Measurements from ENCODE around the gene RAB22A. TPM values are rescaled to one million over a fixed set of nuclear protein-coding genes. Genes with fewer than 3 reads are reported as not detected.

Gene RAB22A
- total RNA-seq, 1 donor from 2014 or later = 15.5 TPM

DNA sequence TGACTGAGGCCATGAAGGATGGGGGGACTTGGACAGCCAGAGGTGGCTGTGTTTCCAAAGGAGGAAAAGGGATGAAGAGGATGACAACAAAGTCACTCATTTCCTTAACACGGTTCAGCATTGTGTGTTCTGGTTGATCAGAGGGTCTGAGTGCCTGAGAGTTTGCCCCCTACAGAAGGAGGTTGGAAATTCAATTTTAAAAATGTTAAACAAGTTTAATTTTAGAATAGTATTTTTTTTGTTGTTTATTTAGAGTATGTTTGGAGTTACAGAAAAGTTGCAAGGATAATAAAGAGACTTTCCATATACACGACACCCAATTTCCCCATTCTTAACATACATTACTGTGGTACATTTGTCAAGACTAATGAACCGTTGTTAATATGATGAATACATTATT lies 69.2 kb downstream of the RAB22A start:
- Mint-ChIP-seq H3K4me1 (peaks cover 27% of the 10 kb centered on the region), H3K27ac (ENCODE audit: unreplicated experiment) (no peak overlapping the region), H3K9me3 (peaks cover 6% of the 10 kb centered on the region), H3K4me3 (no peak overlapping the region), H3K36me3 (ENCODE audit: low read depth) (no peaks in the 10 kb centered on the region), H3K27me3 (ENCODE audit: low read depth) (peaks cover 7% of the 10 kb centered on the region)
- DNase-seq (ENCODE audit: low read depth, low spot score) = no peak
- TF ChIP-seq, protein P1, sequence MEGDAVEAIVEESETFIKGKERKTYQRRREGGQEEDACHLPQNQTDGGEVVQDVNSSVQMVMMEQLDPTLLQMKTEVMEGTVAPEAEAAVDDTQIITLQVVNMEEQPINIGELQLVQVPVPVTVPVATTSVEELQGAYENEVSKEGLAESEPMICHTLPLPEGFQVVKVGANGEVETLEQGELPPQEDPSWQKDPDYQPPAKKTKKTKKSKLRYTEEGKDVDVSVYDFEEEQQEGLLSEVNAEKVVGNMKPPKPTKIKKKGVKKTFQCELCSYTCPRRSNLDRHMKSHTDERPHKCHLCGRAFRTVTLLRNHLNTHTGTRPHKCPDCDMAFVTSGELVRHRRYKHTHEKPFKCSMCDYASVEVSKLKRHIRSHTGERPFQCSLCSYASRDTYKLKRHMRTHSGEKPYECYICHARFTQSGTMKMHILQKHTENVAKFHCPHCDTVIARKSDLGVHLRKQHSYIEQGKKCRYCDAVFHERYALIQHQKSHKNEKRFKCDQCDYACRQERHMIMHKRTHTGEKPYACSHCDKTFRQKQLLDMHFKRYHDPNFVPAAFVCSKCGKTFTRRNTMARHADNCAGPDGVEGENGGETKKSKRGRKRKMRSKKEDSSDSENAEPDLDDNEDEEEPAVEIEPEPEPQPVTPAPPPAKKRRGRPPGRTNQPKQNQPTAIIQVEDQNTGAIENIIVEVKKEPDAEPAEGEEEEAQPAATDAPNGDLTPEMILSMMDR (conservative IDR thresholded peaks at IDR 0.05) = peak; percentile 26

DNA sequence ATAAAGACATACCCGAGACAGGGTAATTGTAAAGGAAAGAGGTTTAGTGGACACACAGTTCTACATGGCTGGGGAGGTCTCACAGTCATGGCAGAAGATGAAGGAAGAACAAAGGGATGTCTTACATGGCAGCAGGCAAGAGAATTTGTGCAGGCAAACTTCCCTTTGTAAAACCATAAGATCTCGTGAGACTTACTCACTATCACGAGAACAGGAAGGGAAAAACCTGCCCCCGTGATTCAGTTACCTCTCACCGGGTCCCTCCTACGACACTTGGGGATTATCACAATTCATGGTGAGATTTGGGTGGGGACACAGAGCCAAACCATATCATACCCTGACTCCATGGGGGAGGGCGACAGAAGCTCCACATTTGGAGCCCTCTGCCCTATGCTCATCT lies 72.1 kb downstream of the RAB22A start:
- H3K9me3 Mint-ChIP-seq = peaks cover 6% of the 10 kb centered on the region
- no peaks in the 10 kb centered on the region for H3K36me3 Mint-ChIP-seq (ENCODE audit: low read depth)
- H3K27me3 Mint-ChIP-seq (ENCODE audit: low read depth) = peaks cover 2% of the 10 kb centered on the region
- no peak overlapping the region for H3K4me3 Mint-ChIP-seq
- peaks cover 4% of the 10 kb centered on the region for H3K4me1 Mint-ChIP-seq
- DNase-seq (ENCODE audit: low read depth, low spot score) = no peak
- H3K27ac Mint-ChIP-seq (ENCODE audit: unreplicated experiment) = peak overlapping the region; percentile 45
- TF ChIP-seq, protein P1 (conservative IDR thresholded peaks at IDR 0.05) = no peak

DNA sequence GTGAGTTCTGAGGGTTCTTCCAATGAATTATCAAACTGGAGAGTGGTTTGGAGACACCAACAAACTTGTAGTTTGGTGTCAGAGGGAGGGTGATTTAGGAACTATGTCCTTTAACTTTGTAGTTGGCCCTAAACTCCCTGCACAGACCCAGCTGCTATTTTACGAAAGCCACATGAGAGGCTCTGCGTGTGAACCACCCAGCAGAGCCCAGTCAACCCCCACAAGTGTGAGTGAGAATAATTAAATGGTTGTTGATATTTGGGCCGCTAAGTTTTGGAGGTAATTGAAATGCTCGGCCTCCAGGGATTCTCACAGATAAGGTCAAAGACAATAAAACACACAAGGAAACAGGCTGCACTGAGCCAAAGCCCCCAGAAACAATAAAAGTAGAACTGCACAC lies 72.6 kb downstream of the RAB22A start:
- no peak overlapping the region for H3K27ac Mint-ChIP-seq (ENCODE audit: unreplicated experiment)
- TF ChIP-seq, protein P1 (conservative IDR thresholded peaks at IDR 0.05) = no peak

DNA sequence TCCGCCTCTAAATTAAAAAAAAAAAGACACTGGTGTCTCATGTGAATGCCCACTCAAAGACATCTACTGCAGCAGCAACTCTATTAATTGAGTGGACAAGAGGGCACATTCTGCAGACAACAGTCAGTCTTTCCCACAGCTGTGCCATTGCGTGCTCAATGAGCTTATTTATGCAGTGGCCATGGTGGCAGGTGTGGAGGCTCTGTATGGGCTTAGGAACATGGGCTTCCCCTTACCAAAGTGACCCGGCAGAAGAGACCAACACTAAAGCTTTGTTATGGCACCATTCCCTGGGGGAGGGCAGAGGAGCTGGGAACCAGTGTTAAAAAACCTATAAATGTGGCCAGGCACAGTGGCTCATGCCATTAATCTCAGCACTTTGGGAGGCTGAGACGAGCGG lies 75.3 kb downstream of the RAB22A start:
- Mint-ChIP-seq H3K9me3 (peaks cover 6% of the 10 kb centered on the region), H3K27ac (ENCODE audit: unreplicated experiment) (no peak overlapping the region), H3K27me3 (ENCODE audit: low read depth) (no peaks in the 10 kb centered on the region), H3K36me3 (ENCODE audit: low read depth) (no peaks in the 10 kb centered on the region), H3K4me3 (peak overlapping the region; percentile 11), H3K4me1 (peaks cover 3% of the 10 kb centered on the region)
- no peak for DNase-seq (ENCODE audit: low read depth, low spot score)
- TF ChIP-seq, protein P1 (conservative IDR thresholded peaks at IDR 0.05) = no peak

More for the DNA sequence above, 72.6 kb downstream of the RAB22A start:
- no peak overlapping the region for H3K4me3 Mint-ChIP-seq
- peaks cover 2% of the 10 kb centered on the region for H3K27me3 Mint-ChIP-seq (ENCODE audit: low read depth)
- peaks cover 6% of the 10 kb centered on the region for H3K9me3 Mint-ChIP-seq
- H3K4me1 Mint-ChIP-seq = peaks cover 3% of the 10 kb centered on the region
- no peak for DNase-seq (ENCODE audit: low read depth, low spot score)
- no peaks in the 10 kb centered on the region for H3K36me3 Mint-ChIP-seq (ENCODE audit: low read depth)

DNA sequence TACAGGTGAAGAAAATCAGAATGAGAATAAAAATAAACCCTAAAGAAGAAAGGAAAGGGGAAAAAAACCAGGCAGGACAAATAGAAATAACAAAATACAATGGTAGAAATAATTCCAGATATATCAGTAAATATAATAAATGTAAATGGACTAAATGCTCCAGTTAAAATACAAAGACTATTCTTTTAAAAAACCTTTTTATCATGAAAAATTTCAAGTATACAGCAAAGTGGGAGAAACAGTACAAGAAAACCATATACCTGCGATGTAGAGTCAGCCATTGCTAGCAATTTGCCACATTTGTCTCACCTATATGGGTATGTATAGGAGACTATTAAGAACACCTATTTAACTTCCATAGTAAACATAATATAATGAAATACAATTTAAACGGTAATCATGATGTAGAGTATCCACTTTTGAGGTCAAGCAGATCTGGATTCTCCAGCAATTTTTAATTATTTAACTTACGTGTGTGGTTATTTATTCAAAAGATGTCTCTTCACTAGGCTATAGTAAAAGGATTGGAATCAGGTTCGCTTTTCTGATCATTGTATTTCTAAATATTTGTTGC lies 78.6 kb downstream of the RAB22A start:
- H3K27ac Mint-ChIP-seq (ENCODE audit: unreplicated experiment) = no peak overlapping the region
- H3K4me3 Mint-ChIP-seq = peak overlapping the region; percentile 70
- H3K36me3 Mint-ChIP-seq (ENCODE audit: low read depth) = peaks cover 6% of the 10 kb centered on the region

More for the DNA sequence above, 78.6 kb downstream of the RAB22A start:
- H3K4me1 Mint-ChIP-seq = peaks cover 31% of the 10 kb centered on the region
- TF ChIP-seq, protein P1 (conservative IDR thresholded peaks at IDR 0.05) = no peak
- H3K27me3 Mint-ChIP-seq (ENCODE audit: low read depth) = no peaks in the 10 kb centered on the region
- DNase-seq (ENCODE audit: low read depth, low spot score) = no peak
- no peaks in the 10 kb centered on the region for H3K9me3 Mint-ChIP-seq
